GM21390 (cell line): Measurements from ENCODE around the gene ZNF619.
"Not testable (repeated sequence)": the region's sequence is repeated elsewhere in the genome, so short reads cannot be mapped to it uniquely, and the experiment has no call there.

Source experiments
- ATAC-seq: cut with Tn5 transposase; IDR thresholded peaks from one replicate; pipeline ENCODE4 v1.9.1; 2021; ENCODE audit not compliant: unreplicated experiment

The ZNF619 gene

GRCh38 chr3:40476478-40477470 is at the start of gene ZNF619:
ZNF619 (plus strand) TSS chr3:40477122; CDS start chr3:40477980, 858 bp downstream.
- ATAC-seq: peak; percentile 78

GRCh38 chr3:40432793-40433192 is 44.1 kb upstream of the ZNF619 start:
- ATAC-seq: no peak

GRCh38 chr3:40437889-40438288 is 39.0 kb upstream of the ZNF619 start:
- no peak for ATAC-seq

- ATAC-seq: no peak
Observed at GRCh38 chr3:40445062-40445461, 31.9 kb upstream of the ZNF619 start.

GRCh38 chr3:40445880-40446279 is 31.0 kb upstream of the ZNF619 start:
- ATAC-seq: no peak

- ATAC-seq: no peak
Observed at GRCh38 chr3:40450438-40450837, 26.5 kb upstream of the ZNF619 start.

GRCh38 chr3:40451551-40451950 is 25.4 kb upstream of the ZNF619 start:
- ATAC-seq: no peak

GRCh38 chr3:40452057-40452456 is 24.9 kb upstream of the ZNF619 start:
- no peak for ATAC-seq

GRCh38 chr3:40452562-40452875 is 24.4 kb upstream of the ZNF619 start:
- no peak for ATAC-seq

GRCh38 chr3:40452876-40453730 is 23.8 kb upstream of the ZNF619 start:
- ATAC-seq: peak; percentile 91

- ATAC-seq: no peak
Observed at GRCh38 chr3:40453933-40454332, 23.0 kb upstream of the ZNF619 start.

- ATAC-seq: no peak
Observed at GRCh38 chr3:40455328-40455727, 21.6 kb upstream of the ZNF619 start.

GRCh38 chr3:40456279-40456939 is 20.5 kb upstream of the ZNF619 start:
- no peak for ATAC-seq

- ATAC-seq: peak; percentile 62
Observed at GRCh38 chr3:40456940-40457823, 19.7 kb upstream of the ZNF619 start, which contains the start of gene RPL14. RPL14 (plus strand) TSS chr3:40457339; CDS start chr3:40457472, 133 bp downstream.

- no peak for ATAC-seq
Observed at GRCh38 chr3:40458473-40458872, 18.4 kb upstream of the ZNF619 start.

- not testable (repeated sequence) for ATAC-seq
Observed at GRCh38 chr3:40460481-40460880, 16.4 kb upstream of the ZNF619 start.

GRCh38 chr3:40461161-40461560 is 15.8 kb upstream of the ZNF619 start:
- no peak for ATAC-seq

- not testable (repeated sequence) for ATAC-seq
Observed at GRCh38 chr3:40462838-40463237, 14.1 kb upstream of the ZNF619 start.

- ATAC-seq: no peak
Observed at GRCh38 chr3:40463579-40463978, 13.3 kb upstream of the ZNF619 start.
